ENCODE data around the gene ZNF320. TPM values are rescaled to one million over a fixed set of nuclear protein-coding genes. Genes with fewer than 3 reads are reported as not detected.
A peak's percentile ranks its signal among the peaks of the same experiment; 100 is the strongest.
"Not testable (repeated sequence)": the region's sequence is repeated elsewhere in the genome, so short reads cannot be mapped to it uniquely, and the experiment has no call there.

The ZNF320 gene
- total and polyA plus RNA-seq, 2 experiments from 2014 or later = 13.6 to 32.3 TPM

DNA sequence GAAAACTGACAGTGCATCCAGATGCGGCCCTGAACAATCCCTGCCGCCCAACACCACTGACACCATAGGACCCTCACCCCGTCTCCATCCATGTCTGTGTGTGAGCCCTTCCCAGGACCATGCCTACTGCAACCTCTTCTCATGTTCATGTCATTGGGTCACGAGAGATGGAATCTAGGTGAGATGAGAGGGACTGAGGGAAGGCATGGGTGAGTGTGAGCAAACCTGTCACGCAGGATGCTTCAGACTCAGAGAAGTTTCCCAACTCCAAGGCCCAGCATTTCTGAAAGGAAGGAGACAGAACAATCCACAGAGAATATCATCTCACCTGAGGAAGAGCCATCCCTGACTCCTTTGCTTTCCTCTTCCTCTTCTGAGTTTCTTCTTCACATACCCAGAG is 20.1 kb upstream of the ZNF320 start:
- Histone ChIP-seq H3K36me3 (ENCODE audit: insufficient read depth) (no peaks in the 10 kb centered on the region; the same call in 1 of the 2 replicates), H3K9me2 (ENCODE audit: insufficient read depth) (no peaks in the 10 kb centered on the region), H3K4me3 (no peak overlapping the region), H4K20me1 (replicated peaks; ENCODE audit: insufficient read depth) (peaks cover 5% of the 10 kb centered on the region; the same call in 1 of the 2 replicates), H3K27ac (ENCODE audit: low read depth) (no peak overlapping the region), H3K4me2 (no peak overlapping the region), H3K27me3 (ENCODE audit: insufficient read depth) (no peaks in the 10 kb centered on the region), H3K79me2 (replicated peaks; ENCODE audit: insufficient read depth) (peaks cover 8% of the 10 kb centered on the region), H2AFZ (no peak overlapping the region), H3K4me1 (ENCODE audit: insufficient read depth) (peaks cover 6% of the 10 kb centered on the region; the same call in 1 of the 2 replicates), H3F3A (replicated peaks; ENCODE audit: low read depth) (no peaks in the 10 kb centered on the region)
- Mint-ChIP-seq H3K27me3 (ENCODE audit: insufficient read depth, low read depth, poor library complexity) (peaks cover 11% of the 10 kb centered on the region), H3K4me3 (no peak overlapping the region), H3K9me3 (no peaks in the 10 kb centered on the region), H3K4me1 (peaks cover 9% of the 10 kb centered on the region), H3K36me3 (ENCODE audit: low read depth) (peaks cover 30% of the 10 kb centered on the region), H3K27ac (no peak overlapping the region)
- no peak for ATAC-seq
- no peak for DNase-seq (ENCODE audit: low spot score)
- TF ChIP-seq STAT1 (IDR thresholded peaks at IDR 0.05; ENCODE audit: unreplicated experiment) = no peak

DNA sequence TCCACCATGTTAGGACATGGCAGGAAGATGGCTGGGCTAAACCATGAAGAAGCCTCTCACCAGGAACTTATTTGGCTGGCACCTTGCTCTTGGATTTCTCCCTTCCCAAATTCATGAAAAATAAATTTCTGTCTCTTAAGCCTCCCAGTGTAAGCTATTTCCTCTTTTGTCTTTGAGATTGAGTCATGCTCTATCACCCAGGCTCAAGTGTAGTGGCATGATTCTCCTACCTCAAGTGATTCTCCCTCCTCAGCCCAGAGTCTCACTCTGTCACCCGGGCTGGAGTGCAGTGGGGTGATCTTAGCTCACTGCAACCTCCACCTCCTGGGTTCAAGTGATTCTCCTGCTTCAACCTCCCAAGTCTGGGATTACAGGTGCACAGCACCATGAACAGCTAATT is 13.2 kb upstream of the ZNF320 start:
- no peak for ATAC-seq
- TF ChIP-seq ZNF462 (CRISPR knock-in tag; IDR thresholded peaks at IDR 0.05) (no peak), NANOG (IDR thresholded peaks at IDR 0.05; ENCODE audit: borderline replicate concordance) (no peak), ZNF114 (CRISPR knock-in tag; IDR thresholded peaks at IDR 0.05) (no peak), JUNB (IDR thresholded peaks at IDR 0.05; ENCODE audit: unreplicated experiment) (no peak)
- TF ChIP-seq, protein P1, sequence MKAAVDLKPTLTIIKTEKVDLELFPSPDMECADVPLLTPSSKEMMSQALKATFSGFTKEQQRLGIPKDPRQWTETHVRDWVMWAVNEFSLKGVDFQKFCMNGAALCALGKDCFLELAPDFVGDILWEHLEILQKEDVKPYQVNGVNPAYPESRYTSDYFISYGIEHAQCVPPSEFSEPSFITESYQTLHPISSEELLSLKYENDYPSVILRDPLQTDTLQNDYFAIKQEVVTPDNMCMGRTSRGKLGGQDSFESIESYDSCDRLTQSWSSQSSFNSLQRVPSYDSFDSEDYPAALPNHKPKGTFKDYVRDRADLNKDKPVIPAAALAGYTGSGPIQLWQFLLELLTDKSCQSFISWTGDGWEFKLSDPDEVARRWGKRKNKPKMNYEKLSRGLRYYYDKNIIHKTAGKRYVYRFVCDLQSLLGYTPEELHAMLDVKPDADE (IDR thresholded peaks at IDR 0.05) = no peak
- no peaks in the 10 kb centered on the region for H3K27me3 ChIP-seq (ENCODE audit: insufficient read depth)
- H4K20me1 ChIP-seq (replicated peaks; ENCODE audit: insufficient read depth) = no peaks in the 10 kb centered on the region
- Mint-ChIP-seq H3K4me3 (no peak overlapping the region), H3K27me3 (ENCODE audit: insufficient read depth, low read depth, poor library complexity) (no peaks in the 10 kb centered on the region), H3K36me3 (ENCODE audit: low read depth) (peaks cover 39% of the 10 kb centered on the region), H3K27ac (no peak overlapping the region), H3K4me1 (no peaks in the 10 kb centered on the region), H3K9me3 (no peaks in the 10 kb centered on the region)
- H3K36me3 ChIP-seq (ENCODE audit: insufficient read depth) = peaks cover 7% of the 10 kb centered on the region
- no peaks in the 10 kb centered on the region for H3K9me2 ChIP-seq (ENCODE audit: insufficient read depth)
- H3F3A ChIP-seq (replicated peaks; ENCODE audit: low read depth) = no peaks in the 10 kb centered on the region
- H3K4me3 ChIP-seq = no peak overlapping the region
- H3K79me2 ChIP-seq (replicated peaks; ENCODE audit: insufficient read depth) = no peaks in the 10 kb centered on the region
- H3K27ac ChIP-seq (ENCODE audit: low read depth) = no peak overlapping the region
- H3K4me2 ChIP-seq = no peak overlapping the region
- no peaks in the 10 kb centered on the region for H3K4me1 ChIP-seq (ENCODE audit: insufficient read depth)
- DNase-seq (ENCODE audit: low spot score) = no peak
- no peak overlapping the region for H2AFZ ChIP-seq

- H3K4me1 Mint-ChIP-seq = peaks cover 11% of the 10 kb centered on the region
- H3K4me3 ChIP-seq; H3K79me2 ChIP-seq (replicated peaks; ENCODE audit: insufficient read depth); H2AFZ ChIP-seq; H3K27me3 Mint-ChIP-seq (ENCODE audit: insufficient read depth, low read depth, poor library complexity); H3K9me2 ChIP-seq (ENCODE audit: insufficient read depth); H3K36me3 ChIP-seq (ENCODE audit: insufficient read depth); H3F3A ChIP-seq (replicated peaks; ENCODE audit: low read depth); H3K27me3 ChIP-seq (ENCODE audit: insufficient read depth); H3K9me3 Mint-ChIP-seq; H3K4me2 ChIP-seq; H3K4me3 Mint-ChIP-seq; H4K20me1 ChIP-seq (replicated peaks; ENCODE audit: insufficient read depth): not testable (repeated sequence)
- peaks cover 31% of the 10 kb centered on the region for H3K36me3 Mint-ChIP-seq (ENCODE audit: low read depth)
- peak overlapping the region; percentile 56 for H3K27ac Mint-ChIP-seq
- ATAC-seq = peak; percentile 57; the same call in 2 of the 3 replicates
- peak; percentile 5 for DNase-seq (ENCODE audit: low spot score)
- peaks cover 19% of the 10 kb centered on the region for H3K4me1 ChIP-seq (ENCODE audit: insufficient read depth)
- H3K27ac ChIP-seq (ENCODE audit: low read depth) = peak overlapping the region; percentile 45; the same call in 1 of the 2 replicates
Measured at GRCh38 chr19:52904052-52904780, 6.8 kb upstream of the ZNF320 start.

Measured in GM23338 (cell line).